ENCODE data around the gene BARX2. TPM values are rescaled to one million over a fixed set of nuclear protein-coding genes. Genes with fewer than 3 reads are reported as not detected.

The BARX2 gene
- total RNA-seq, 2 experiments from 2014 or later, result not detected

- no peaks in the 10 kb centered on the region for H3K9me3 Mint-ChIP-seq
- H3K4me3 Mint-ChIP-seq, result no peak overlapping the region
- no peaks in the 10 kb centered on the region for H3K36me3 Mint-ChIP-seq (ENCODE audit: low read depth)
- H3K27me3 Mint-ChIP-seq, result peaks cover 6% of the 10 kb centered on the region
- no peak overlapping the region for H3K27ac Mint-ChIP-seq
- DNase-seq, result no peak
- POLR2A ChIA-PET, result no interaction called here
- CTCF ChIA-PET, result no interaction called here
- no peaks in the 10 kb centered on the region for H3K4me1 Mint-ChIP-seq
These were observed 19.8 kb downstream of the BARX2 start for GRCh38 chr11:129395432-129395831.

- DNase-seq, result no peak
- ChIA-PET POLR2A (no interaction called here), CTCF (no interaction called here)
- Mint-ChIP-seq H3K27ac (no peak overlapping the region), H3K36me3 (ENCODE audit: low read depth) (no peaks in the 10 kb centered on the region), H3K9me3 (no peaks in the 10 kb centered on the region), H3K4me1 (no peaks in the 10 kb centered on the region), H3K27me3 (peaks cover 6% of the 10 kb centered on the region), H3K4me3 (no peak overlapping the region)
These were observed 20.2 kb downstream of the BARX2 start for GRCh38 chr11:129395883-129396282.

GRCh38 chr11:129396454-129396853, 20.8 kb downstream of the BARX2 start:
- CTCF ChIA-PET, result interaction anchor here (1.3 kb wide), 1 partner anchor 33 kb away, joined by 3 read pairs; no protein-coding TSS in a partner anchor
- Mint-ChIP-seq H3K9me3 (no peaks in the 10 kb centered on the region), H3K27ac (no peak overlapping the region), H3K4me3 (no peak overlapping the region), H3K27me3 (peaks cover 6% of the 10 kb centered on the region), H3K4me1 (no peaks in the 10 kb centered on the region), H3K36me3 (ENCODE audit: low read depth) (no peaks in the 10 kb centered on the region)
- POLR2A ChIA-PET, result no interaction called here
- no peak for DNase-seq

GRCh38 chr11:129402206-129403171, 26.8 kb downstream of the BARX2 start:
- Mint-ChIP-seq H3K27ac (no peak overlapping the region), H3K9me3 (no peaks in the 10 kb centered on the region), H3K4me1 (no peaks in the 10 kb centered on the region), H3K36me3 (ENCODE audit: low read depth) (no peaks in the 10 kb centered on the region), H3K27me3 (peaks cover 4% of the 10 kb centered on the region), H3K4me3 (no peak overlapping the region)
- ChIA-PET POLR2A (no interaction called here), CTCF (no interaction called here)
- no peak for DNase-seq

GRCh38 chr11:129404731-129405130, 29.1 kb downstream of the BARX2 start:
- ChIA-PET POLR2A (no interaction called here), CTCF (no interaction called here)
- H3K4me1 Mint-ChIP-seq, result no peaks in the 10 kb centered on the region
- H3K36me3 Mint-ChIP-seq (ENCODE audit: low read depth), result no peaks in the 10 kb centered on the region
- H3K4me3 Mint-ChIP-seq, result no peak overlapping the region
- DNase-seq, result no peak
- H3K27ac Mint-ChIP-seq, result no peak overlapping the region
- H3K27me3 Mint-ChIP-seq, result peaks cover 7% of the 10 kb centered on the region
- H3K9me3 Mint-ChIP-seq, result no peaks in the 10 kb centered on the region

- ChIA-PET POLR2A (no interaction called here), CTCF (no interaction called here)
- no peaks in the 10 kb centered on the region for H3K36me3 Mint-ChIP-seq (ENCODE audit: low read depth)
- DNase-seq, result no peak
- H3K27ac Mint-ChIP-seq, result no peak overlapping the region
- no peak overlapping the region for H3K4me3 Mint-ChIP-seq
- no peaks in the 10 kb centered on the region for H3K9me3 Mint-ChIP-seq
- no peaks in the 10 kb centered on the region for H3K4me1 Mint-ChIP-seq
- H3K27me3 Mint-ChIP-seq, result peaks cover 7% of the 10 kb centered on the region
These were observed 33.3 kb downstream of the BARX2 start for GRCh38 chr11:129408865-129409444.

GRCh38 chr11:129410395-129410960, 34.8 kb downstream of the BARX2 start:
- Mint-ChIP-seq H3K9me3 (no peaks in the 10 kb centered on the region), H3K27ac (no peak overlapping the region), H3K4me1 (no peaks in the 10 kb centered on the region), H3K36me3 (ENCODE audit: low read depth) (no peaks in the 10 kb centered on the region), H3K4me3 (no peak overlapping the region), H3K27me3 (peaks cover 7% of the 10 kb centered on the region)
- CTCF ChIA-PET, result no interaction called here
- POLR2A ChIA-PET, result no interaction called here
- no peak for DNase-seq

GRCh38 chr11:129412494-129412893, 36.8 kb downstream of the BARX2 start:
- POLR2A ChIA-PET, result no interaction called here
- CTCF ChIA-PET, result no interaction called here
- no peak for DNase-seq

GRCh38 chr11:129414144-129414872, 38.7 kb downstream of the BARX2 start:
- no peaks in the 10 kb centered on the region for H3K27me3 Mint-ChIP-seq
- ChIA-PET POLR2A (no interaction called here), CTCF (no interaction called here)

More at GRCh38 chr11:129412494-129412893, 36.8 kb downstream of the BARX2 start:
- H3K4me3 Mint-ChIP-seq, result no peak overlapping the region
- no peaks in the 10 kb centered on the region for H3K4me1 Mint-ChIP-seq
- H3K27me3 Mint-ChIP-seq, result peaks cover 3% of the 10 kb centered on the region
- no peaks in the 10 kb centered on the region for H3K36me3 Mint-ChIP-seq (ENCODE audit: low read depth)
- H3K27ac Mint-ChIP-seq, result no peak overlapping the region
- no peaks in the 10 kb centered on the region for H3K9me3 Mint-ChIP-seq

GRCh38 chr11:129416080-129416820, 40.6 kb downstream of the BARX2 start:
- peaks cover 9% of the 10 kb centered on the region for H3K4me1 Mint-ChIP-seq
- no peaks in the 10 kb centered on the region for H3K27me3 Mint-ChIP-seq
- ChIA-PET POLR2A (no interaction called here), CTCF (interaction anchor here (0.7 to 0.8 kb wide), 2 partner anchors 19 to 23 kb away, joined by 3 read pairs; no protein-coding TSS in a partner anchor)
- H3K27ac Mint-ChIP-seq, result no peak overlapping the region
- no peak overlapping the region for H3K4me3 Mint-ChIP-seq
- no peaks in the 10 kb centered on the region for H3K36me3 Mint-ChIP-seq (ENCODE audit: low read depth)
- H3K9me3 Mint-ChIP-seq, result no peaks in the 10 kb centered on the region
- DNase-seq, result no peak

More at GRCh38 chr11:129414144-129414872, 38.7 kb downstream of the BARX2 start:
- DNase-seq, result no peak
- Mint-ChIP-seq H3K4me3 (no peak overlapping the region), H3K36me3 (ENCODE audit: low read depth) (no peaks in the 10 kb centered on the region), H3K9me3 (no peaks in the 10 kb centered on the region), H3K27ac (no peak overlapping the region), H3K4me1 (peaks cover 9% of the 10 kb centered on the region)

- Mint-ChIP-seq H3K9me3 (no peaks in the 10 kb centered on the region), H3K27me3 (no peaks in the 10 kb centered on the region), H3K4me3 (no peak overlapping the region), H3K36me3 (ENCODE audit: low read depth) (no peaks in the 10 kb centered on the region), H3K27ac (no peak overlapping the region), H3K4me1 (peaks cover 9% of the 10 kb centered on the region)
- CTCF ChIA-PET, result no interaction called here
- POLR2A ChIA-PET, result no interaction called here
- DNase-seq, result no peak
These were observed 41.8 kb downstream of the BARX2 start for GRCh38 chr11:129417458-129417857.

GRCh38 chr11:129418039-129418438, 42.4 kb downstream of the BARX2 start:
- ChIA-PET CTCF (no interaction called here), POLR2A (no interaction called here)
- H3K4me3 Mint-ChIP-seq, result no peak overlapping the region
- no peak for DNase-seq
- H3K27me3 Mint-ChIP-seq, result no peaks in the 10 kb centered on the region
- peaks cover 9% of the 10 kb centered on the region for H3K4me1 Mint-ChIP-seq
- no peak overlapping the region for H3K27ac Mint-ChIP-seq
- no peaks in the 10 kb centered on the region for H3K36me3 Mint-ChIP-seq (ENCODE audit: low read depth)
- no peaks in the 10 kb centered on the region for H3K9me3 Mint-ChIP-seq

GRCh38 chr11:129419386-129419785, 43.7 kb downstream of the BARX2 start:
- Mint-ChIP-seq H3K9me3 (no peaks in the 10 kb centered on the region), H3K27me3 (no peaks in the 10 kb centered on the region), H3K4me3 (no peak overlapping the region)

More at GRCh38 chr11:129419386-129419785, 43.7 kb downstream of the BARX2 start:
- Mint-ChIP-seq H3K27ac (no peak overlapping the region), H3K4me1 (peaks cover 9% of the 10 kb centered on the region), H3K36me3 (ENCODE audit: low read depth) (no peaks in the 10 kb centered on the region)
- ChIA-PET POLR2A (no interaction called here), CTCF (no interaction called here)
- DNase-seq, result no peak
